GM21526 (cell line): Measurements from ENCODE around the gene LRFN3.
A peak's percentile ranks its signal among the peaks of the same experiment; 100 is the strongest.
"Not testable (repeated sequence)": the region's sequence is repeated elsewhere in the genome, so short reads cannot be mapped to it uniquely, and the experiment has no call there.

ENCODE experiments used
- ATAC-seq: cut with Tn5 transposase; IDR thresholded peaks from one replicate; pipeline ENCODE4 v1.9.1; 2021; ENCODE audit warnings: moderate library complexity; ENCODE audit not compliant: unreplicated experiment, low FRiP score

The LRFN3 gene

DNA sequence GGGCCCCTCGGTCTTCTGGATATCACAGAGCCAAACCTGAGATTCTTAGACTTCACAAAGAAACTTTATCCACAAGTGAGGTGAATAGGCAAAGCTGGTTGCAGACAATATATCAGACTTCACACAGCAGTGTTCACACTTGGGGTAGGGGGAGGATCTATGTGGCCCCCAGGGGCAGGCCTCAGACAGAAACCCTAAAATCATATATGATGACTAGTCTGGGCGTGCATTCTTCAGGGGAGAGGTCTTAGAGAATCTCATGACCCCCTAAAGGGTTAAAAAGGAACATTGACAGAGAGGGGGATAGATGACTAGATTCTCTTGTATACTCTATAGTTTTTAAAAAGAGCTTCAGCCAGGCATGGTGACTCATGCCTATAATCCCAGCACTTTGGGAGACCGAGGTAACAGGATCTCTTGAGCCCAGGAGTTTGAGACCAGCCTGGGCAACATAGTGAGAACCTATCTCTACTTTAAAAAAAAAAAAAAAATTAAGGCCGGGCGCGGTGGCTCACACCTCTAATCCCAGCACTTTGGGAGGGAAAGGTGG, 30.9 kb upstream of the LRFN3 start:
- ATAC-seq = no peak

DNA sequence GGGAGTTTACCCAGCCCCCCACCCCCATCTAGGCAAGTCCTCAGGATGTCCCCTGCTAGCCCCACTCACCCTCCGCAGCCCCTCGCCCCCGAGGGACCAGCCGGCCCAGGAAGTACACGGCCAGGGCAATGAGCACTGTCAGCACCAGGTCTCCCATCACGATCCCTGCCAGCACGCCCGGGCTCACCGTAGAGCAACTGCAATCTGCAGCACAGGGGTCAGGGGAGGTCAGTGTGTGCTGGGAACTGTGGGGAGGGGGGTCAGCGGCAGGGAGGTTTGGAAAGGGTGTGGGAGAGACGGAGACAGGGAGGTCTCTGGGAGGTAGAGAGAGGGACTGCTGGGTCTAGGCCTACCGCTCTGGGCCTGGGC, 28.8 kb upstream of the LRFN3 start:
- no peak for ATAC-seq

DNA sequence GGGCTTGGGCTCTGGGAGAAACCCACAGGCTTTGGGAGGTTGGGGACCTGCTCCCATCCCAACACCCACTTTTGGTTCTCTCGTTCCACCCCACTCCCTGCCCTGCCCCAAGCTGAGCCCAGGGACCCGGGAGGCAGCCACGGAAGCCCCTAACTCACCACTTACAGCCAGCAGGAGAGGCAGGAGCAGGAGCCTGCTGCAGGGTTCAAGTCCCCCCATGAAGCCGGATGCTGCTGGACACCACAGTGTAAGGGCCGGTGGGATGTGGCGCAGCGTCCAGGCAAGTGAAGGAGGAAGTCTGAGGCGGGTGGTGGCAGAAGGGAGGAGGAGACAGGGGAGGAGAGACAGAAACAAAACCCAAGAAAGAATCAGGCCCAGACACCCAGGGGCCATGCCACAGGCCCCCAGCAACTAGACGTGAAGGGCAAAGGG, 28.1 kb upstream of the LRFN3 start, which contains the start of gene TYROBP:
Gene TYROBP (minus strand): TSS at position 286 of the 432 bp plus-strand sequence. CDS start 67 bp downstream, at position 219.
- no peak for ATAC-seq

DNA sequence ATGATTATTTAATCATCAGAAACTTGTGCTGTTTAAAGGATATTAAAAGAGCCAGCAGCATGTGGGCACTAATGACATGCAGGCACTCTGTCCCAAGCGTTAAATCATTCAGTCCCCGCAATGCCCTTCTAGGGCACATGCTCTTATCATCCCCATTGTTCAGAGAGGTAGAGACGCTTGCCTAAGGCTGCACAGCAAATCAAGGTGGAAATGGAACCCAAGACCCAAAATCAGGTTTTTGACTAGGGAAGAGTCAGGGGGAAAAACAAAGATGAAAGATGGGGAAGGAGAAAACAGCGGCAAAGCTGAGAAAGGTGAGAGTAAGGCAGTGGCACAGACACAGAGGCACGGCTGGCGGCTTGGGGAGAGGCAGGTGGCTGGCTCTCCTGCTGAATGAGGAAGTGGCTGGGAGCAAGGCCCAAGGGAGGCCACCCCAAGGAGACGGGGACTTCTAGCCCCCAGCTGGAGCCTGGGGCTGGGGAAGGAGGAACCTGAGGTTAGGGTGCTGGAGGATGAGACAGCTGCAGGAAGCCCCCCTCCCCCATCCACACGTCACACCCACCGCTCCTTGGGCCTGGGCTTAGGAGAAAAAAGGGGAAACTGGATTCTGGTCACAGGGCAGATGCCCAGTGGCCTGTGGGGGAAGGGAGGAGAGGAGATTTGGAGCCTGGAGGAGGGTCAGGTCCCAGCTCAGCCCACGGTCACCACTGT, 27.0 kb upstream of the LRFN3 start:
- ATAC-seq = no peak

DNA sequence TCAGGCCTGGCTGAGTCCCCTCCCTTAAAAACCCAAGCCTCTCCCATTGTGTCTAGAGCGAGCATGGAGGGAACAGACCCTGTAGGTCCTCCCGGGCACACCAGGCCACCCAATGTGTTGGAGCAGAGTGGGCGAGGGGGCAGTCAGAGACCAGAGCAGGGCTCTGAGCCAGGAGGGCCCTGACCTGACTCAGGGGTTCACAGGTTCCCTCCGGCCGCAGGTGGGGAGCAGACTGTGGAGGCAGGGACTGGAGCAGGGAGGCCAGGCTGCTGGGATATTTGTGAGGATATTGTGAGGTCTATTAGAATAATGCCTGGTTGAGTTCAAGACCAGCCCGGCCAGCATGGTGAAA, 26.5 kb upstream of the LRFN3 start:
- ATAC-seq = no peak

DNA sequence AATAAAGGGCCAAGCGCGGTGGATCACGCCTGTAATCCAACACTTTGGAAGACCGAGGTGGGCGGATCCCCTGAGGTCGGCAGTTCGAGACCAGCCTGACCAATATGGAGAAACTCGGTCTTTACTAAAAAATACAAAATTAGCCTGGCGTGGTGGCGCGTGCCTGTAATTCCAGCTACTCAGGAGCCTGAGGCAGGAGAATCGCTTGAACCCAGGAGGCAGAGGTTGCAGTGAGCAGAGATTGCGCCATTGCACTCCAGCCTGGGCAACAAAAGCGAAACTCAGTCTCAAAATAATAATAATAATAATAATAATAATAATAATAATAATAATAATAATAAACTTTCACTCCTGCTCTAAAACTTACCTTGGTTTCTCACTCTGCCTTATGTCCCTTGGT, 25.8 kb upstream of the LRFN3 start:
- ATAC-seq = not testable (repeated sequence)

DNA sequence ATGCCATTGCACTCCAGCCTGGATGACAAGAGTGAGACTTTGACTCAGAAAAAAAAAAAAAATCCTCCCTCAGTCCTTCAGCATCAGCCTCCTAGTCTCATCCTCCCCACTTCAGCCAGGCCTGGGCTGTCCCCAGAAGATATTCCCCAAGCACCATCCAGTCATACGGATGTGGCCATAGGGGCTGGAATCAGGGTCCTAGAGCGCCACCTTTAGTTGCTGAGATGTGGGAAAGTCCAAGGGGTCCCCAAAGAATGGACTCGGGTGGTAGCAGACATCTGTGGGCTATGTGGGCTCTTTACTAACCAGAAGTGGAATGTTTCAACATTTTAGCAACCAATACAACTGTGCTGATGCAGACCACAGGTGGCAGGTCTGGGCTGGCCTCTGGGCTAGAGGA, 25.0 kb upstream of the LRFN3 start:
- no peak for ATAC-seq

DNA sequence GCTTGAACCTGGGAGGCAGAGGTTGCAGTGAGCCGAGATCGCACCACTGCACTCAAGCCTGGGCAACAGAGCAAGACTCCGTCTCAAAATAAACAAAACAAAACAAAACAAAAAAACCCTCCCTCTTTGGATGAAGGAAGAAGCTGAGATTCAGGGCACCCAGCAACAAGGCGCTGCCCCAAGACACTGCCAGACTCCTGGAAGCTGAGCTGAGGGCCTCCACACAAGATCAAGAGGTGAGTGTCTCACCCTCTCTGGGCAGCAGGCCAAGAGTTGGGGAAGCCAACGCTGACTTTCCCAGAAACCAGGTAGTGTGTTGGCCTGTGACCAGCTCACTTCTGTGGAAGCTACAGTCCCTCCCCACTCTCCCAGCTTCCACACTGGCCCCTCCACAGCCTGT, 24.4 kb upstream of the LRFN3 start:
- ATAC-seq = no peak

DNA sequence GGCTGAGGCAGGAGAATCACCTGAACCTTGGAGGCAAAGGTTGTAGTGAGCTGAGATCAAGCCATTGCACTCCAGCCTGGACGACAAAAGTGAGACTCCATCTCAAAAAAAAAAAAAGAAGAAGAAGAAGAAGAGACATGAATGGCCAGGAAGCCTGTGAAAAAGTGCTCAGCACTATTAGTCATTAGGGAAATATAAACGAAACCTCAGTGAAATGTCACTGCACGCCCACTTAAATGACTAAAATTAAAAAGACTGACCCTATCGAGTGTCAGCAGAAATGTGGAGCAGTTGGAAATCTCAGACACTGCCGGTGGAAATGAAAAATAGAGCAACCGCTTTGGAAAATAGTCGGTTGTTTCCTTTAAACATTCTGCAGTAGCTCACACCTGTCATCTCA, 22.6 kb upstream of the LRFN3 start:
- ATAC-seq = no peak

DNA sequence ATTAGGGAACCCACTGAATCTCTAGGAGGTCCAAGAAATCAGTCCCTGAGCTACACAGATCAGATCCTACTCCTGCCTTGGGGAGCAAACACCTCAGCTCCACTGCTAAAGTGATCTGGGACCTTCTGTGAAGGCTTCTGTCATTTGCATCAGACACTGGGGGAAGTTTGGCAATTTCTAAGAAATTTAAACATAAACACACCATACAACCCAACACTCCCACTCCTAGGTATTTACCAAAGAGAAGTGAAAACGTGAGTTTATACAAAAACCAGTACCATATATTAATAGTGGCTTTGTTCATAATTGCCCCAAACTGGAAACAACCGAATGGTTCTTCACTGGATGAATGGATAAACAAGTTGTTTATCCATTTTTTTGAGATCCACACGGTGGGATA, 20.7 kb upstream of the LRFN3 start:
- ATAC-seq = no peak

DNA sequence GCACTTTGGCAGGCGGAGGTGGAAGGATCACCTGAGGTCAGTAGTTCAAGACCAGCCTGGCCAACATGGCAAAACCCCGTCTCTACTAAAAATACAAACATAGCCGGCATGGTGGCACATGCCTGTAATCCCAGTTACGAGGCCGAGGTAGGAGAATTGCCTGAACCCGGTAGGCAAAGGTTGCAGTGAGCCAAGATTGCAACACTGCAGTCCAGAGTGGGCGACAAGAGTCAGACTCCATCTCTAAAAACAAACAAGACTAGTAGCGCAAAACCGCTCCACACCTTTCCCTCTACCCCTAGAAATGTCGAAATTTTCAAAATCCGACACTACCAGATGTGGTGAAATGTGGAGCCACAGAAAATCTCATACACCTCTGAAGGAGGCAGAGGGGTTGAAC, 16.9 kb upstream of the LRFN3 start:
- ATAC-seq = no peak

DNA sequence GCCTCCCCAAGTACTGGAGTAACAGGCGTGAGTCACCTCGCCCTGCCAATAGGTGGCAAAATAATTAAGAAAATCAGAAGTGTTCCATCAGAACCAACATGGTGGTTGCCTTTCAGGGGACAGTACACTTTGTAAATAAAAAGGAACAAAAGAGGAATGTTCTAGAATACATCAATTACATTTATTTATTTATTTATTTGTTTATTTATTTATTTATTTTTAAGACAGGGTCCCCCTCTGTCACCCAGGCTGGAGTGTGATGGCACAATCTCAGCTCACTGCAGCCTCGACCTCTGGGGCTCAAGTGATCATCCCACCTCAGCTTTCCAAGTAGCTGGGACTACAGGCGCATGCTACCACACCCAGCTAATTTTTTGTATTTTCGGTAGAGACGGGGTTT, 15.2 kb upstream of the LRFN3 start:
- no peak for ATAC-seq

DNA sequence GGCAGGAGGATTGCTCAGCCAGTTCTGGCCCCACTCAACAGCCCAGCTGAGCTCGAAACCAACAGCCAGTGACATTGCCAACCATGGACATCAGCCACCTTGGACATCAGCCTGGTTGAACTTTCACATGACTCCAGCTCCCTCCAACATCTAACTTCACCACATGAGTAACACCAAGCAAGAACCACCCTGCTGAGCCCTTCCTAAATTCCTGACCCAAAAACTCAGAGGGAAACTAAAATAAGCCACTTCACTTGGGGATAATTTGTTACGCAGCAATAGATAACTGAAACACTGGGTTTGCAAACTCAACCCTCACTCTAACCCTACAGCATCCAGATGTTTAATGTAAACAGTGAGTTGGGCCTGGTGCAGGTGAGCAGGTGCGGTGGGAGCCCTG, 10.7 kb upstream of the LRFN3 start:
- no peak for ATAC-seq

DNA sequence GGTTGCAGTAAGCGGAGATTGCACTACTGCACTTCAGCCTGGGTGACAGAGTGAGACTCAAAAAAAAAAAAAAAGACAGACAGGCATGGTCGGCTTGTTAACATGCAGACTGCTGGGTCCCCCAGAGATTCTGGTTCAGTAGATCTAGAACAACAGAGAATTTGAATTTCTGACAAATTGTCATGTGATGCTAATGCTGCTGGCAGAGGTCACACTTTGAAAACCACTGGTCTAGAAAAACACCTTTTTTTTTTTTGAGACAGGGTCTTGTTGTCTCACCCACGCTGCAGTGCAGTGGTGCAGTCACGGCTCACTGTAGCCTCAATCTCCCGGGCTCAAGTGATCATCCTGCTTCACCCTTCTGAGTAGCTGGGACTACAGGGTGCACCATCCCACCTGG, 7.7 kb upstream of the LRFN3 start:
- no peak for ATAC-seq

DNA sequence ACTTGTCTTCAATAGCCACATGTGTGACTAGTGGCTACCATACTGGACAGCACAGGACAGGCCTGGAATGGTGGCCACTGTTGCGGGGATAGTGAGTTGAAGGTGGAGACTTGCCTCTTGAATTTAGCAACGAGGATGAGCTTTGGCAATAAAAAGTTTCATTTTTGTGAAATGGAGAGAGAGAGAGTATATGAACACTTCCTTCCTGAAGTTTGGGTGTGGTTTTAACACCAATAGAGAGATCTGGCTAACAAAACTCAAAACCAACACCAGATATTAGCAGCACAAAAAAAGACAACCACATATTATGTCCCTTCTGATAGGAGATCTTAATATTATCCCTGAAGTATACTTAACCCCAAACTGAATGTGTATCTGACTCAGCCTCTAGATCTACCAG, 6.3 kb upstream of the LRFN3 start:
- no peak for ATAC-seq

DNA sequence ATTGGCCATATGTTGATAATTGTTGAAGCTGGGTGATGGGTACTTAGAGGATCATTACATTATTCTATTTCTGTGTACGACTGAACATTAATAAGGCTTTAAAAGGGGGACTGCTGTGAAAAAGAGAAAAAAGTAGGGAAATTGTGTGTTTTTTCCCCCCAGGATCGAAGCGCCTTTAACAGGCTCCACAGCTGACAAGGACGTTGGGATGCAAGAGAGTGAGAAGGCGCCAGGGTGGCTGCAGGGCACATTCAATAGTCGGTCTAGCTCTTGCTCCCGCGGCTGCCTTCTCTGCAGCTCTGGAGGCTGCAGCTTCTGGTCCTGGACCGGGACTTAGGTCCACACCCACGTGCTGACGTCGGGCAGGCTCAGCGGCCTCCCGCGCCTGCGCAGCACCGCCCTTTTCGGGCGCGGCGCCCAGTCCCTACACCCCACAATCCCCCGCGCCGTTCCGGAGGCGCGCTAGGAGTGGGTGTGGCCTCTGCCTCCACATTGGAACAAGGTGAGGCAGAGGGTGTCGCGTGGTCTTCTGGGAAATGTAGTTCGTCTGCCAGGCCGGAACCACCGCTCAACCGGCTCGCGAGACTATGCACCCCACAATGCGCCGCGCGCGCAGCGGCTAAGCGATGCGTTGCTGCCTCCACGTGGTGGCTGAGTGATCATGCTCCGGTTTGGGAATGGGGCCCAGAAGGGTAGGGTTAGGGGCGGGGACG, 4.9 kb upstream of the LRFN3 start:
- ATAC-seq = peak; percentile 89

DNA sequence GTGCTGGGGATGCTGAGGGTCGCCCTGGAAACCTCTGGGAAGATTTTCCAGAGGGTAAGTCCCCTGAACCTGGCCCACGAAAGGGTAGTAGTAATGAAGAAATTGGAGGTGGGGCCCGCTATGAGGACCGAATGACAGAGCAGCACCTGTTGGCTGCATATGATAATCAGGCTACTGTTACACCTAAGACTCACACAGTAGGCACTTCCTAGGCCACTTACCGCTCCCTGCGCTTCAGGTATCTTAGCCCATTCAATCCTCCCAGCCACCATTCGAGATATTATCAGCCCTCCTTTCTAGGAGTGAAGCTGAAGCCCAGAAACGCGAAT, 4.3 kb upstream of the LRFN3 start:
- ATAC-seq = no peak

DNA sequence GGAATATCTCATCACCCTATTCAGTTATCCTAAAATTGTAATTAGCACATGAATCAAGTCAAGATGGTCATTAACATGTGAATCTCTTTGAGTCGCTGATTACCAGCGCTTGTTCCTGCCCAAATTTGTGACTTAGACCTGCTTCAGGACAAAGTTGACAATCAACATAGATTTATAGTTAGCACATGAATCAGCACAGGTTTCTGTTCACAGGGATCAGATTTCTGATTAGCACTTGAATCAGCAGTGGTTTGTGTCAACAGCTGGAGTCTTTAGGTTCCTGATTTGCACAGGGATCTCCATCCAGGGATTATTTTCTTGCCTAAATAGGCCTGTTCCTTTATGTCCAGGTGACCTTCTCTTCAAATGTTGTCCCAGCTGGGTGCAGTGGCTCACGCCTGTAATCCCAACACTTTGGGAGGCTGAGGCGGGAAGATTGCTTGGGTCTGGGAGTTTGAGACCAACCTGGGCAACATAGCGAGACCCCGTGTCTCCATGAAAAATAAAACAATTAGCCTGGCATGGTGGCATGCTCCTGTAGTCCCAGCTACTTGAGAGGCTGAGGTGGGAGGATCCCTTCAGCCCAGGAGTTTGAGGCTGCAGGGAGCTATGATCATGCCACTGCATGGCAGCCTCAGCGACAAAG, 3.8 kb upstream of the LRFN3 start:
- no peak for ATAC-seq

DNA sequence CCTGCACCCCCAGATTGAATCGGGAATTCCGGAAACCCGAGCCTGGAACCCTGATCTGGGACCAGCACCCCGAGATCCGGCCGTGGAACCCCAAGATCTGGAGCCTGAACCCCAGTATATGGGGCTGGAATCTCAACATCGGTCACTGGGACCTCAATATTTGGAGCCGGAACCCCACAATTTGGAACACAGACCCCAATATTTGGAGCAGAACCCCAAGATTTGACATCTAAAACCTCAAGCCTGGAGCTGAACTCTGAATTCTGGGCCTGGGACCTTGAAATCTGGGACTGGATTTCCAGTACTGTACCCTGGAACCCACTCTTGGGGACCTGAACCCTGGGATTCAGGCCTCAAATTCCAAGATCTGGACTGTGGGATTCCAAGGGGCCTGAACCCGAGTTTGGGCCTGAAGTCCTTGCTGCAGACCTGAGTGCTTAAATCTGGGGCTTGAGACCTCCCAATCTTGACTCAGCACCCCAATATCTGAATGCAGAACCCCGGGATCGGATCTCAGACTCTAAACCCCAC, 629 bp downstream of the LRFN3 start:
- no peak for ATAC-seq

DNA sequence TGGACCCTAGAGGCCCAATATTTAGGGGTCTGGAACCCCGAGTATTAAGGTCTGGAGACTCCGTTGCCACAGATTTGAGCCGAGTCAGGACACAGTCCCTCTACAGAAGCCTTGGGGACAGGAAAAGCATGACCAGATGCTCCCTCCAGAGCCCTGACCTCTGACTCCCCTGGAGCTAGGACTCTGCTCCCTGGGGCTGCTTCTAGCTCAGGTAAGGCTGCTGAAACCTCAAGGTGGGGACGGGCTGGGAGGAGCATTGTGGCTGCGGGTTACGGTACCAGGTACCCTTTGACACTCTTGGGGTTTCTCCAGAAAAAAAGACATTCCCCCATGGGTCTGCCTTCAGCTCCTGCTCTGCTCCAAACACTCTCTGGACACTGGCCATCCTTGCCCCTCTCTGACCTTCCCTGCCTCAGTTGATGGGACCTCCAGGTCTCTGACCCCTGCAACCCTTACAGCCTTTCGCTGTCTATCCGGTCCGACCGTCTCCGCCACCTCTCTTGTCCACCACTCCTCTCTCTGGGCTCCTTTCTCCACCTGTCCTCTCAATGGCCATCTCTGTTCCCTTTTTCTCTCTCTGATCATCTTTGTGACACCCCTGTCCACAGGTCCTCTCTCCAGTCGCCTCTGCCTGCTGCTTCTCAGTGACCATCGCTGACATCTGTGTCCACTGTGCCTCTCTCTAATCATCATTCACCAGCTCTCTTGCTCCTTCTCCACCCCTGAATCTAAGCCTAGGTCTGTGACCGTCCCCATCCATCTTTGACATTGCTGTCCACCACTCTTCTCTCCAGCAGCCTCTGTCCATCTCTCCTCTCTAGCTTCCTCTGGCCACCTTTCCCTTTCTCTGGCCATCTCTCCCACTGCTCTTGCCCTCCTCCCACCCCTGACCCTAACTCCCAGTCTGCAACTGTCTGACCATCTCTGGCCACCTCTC, 1.4 kb downstream of the LRFN3 start:
- ATAC-seq = no peak
